Dedifferentiated amniotic fluid mesenchymal stem cell (primary cell): ENCODE results near the gene GJC2.

ENCODE experiments used
- DNase-seq: peaks from one replicate; pipeline ENCODE4 v3.0.0-alpha.2; 2016; ENCODE audit errors: extremely low spot score

GJC2 gene

GRCh38 chr1:228157729-228158126 lies 8.0 kb downstream of the GJC2 start:
- DNase-seq: no peak

GRCh38 chr1:228158151-228159007 lies 8.6 kb downstream of the GJC2 start:
- DNase-seq: no peak

- DNase-seq: no peak
Measured at GRCh38 chr1:228159008-228159665, 9.4 kb downstream of the GJC2 start.

- DNase-seq: no peak
Measured at GRCh38 chr1:228160201-228160761, 10.6 kb downstream of the GJC2 start.

GRCh38 chr1:228161362-228161761 lies 11.6 kb downstream of the GJC2 start:
- no peak for DNase-seq

GRCh38 chr1:228161866-228162265 lies 12.1 kb downstream of the GJC2 start:
- DNase-seq: no peak

GRCh38 chr1:228162286-228163006 lies 12.7 kb downstream of the GJC2 start:
- DNase-seq: no peak

GRCh38 chr1:228163007-228163753 lies 13.4 kb downstream of the GJC2 start:
- peak; percentile 54 for DNase-seq

- DNase-seq: no peak
Measured at GRCh38 chr1:228163776-228164519, 14.2 kb downstream of the GJC2 start.

- DNase-seq: no peak
Measured at GRCh38 chr1:228164561-228165371, 15.0 kb downstream of the GJC2 start.

- DNase-seq: peak; percentile 98
Measured at GRCh38 chr1:228165372-228166169, 15.8 kb downstream of the GJC2 start, which contains the start of gene IBA57. IBA57 (plus strand) TSS chr1:228165804; CDS start chr1:228165817, 13 bp downstream.

- peak; percentile 75 for DNase-seq
Measured at GRCh38 chr1:228166170-228166936, 16.6 kb downstream of the GJC2 start.

GRCh38 chr1:228168563-228169270 lies 19.0 kb downstream of the GJC2 start:
- DNase-seq: no peak

GRCh38 chr1:228169345-228169744 lies 19.6 kb downstream of the GJC2 start:
- no peak for DNase-seq

- no peak for DNase-seq
Measured at GRCh38 chr1:228170666-228171065, 20.9 kb downstream of the GJC2 start.

GRCh38 chr1:228171221-228171891 lies 21.6 kb downstream of the GJC2 start:
- no peak for DNase-seq
